Renal cortical epithelial cell (primary cell): ENCODE data around the gene TMEM254. TPM values are rescaled to one million over a fixed set of nuclear protein-coding genes. Genes with fewer than 3 reads are reported as not detected.
"Not testable (repeated sequence)": the region's sequence is repeated elsewhere in the genome, so short reads cannot be mapped to it uniquely, and the experiment has no call there.

Experiments
- DNase-seq: peaks from one replicate; pipeline ENCODE4 v3.0.0-alpha.2; 2011; ENCODE audit warnings: low read depth
- total RNA-seq: library from RNA; depleted of rRNA; stranded (reverse); fragments of >200 nt; gene quantifications from 2 replicates; pipeline ENCODE4 v1.2.3, GENCODE V29; 2014

Gene TMEM254, protein sequence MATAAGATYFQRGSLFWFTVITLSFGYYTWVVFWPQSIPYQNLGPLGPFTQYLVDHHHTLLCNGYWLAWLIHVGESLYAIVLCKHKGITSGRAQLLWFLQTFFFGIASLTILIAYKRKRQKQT
- total RNA-seq: 4.9 and 12.1 TPM in 2 replicates

DNA sequence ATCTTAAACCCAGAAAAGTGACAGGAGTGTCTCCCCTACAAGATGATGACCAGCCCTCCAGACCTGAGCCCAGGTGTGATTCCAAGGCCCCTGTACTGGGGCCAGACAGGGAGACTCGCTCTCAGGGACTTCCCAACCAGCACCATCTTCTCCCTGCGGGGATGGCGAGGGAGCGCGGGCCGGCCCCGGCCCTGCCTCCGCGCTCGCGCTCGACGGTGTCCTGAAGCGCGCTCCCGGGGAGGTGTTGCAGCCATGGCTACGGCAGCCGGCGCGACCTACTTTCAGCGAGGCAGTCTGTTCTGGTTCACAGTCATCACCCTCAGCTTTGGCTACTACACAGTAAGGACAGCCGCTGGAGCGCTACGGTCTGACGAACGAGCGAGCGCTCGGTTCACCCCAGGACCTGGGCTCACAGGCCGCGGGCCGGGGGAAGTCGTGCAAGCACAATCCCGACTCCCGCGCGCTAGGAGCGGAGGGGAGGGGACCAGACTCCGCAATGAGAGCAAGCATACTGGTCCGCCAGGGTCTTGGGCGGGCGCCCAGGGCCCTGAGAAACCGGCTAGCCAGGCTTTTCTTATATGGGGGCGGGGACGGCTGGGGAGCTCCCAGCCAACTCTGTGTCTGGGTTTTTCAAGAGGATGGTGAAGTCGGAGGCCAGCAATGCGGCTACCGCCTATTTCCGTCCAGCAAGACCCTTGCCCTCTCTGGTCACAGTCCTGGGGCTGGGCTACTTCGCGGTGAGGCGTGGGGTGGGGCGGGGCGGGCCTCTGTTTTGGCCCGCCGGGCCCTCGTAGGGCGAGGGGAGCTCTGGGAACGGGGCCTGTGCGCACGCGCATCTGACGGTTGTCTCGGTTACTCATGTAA, at the start of gene TMEM254:
Gene TMEM254 (plus strand): TSS at position 218 of the 864 bp plus-strand sequence. CDS start 35 bp downstream, at position 253.
- DNase-seq: peak; percentile 79

DNA sequence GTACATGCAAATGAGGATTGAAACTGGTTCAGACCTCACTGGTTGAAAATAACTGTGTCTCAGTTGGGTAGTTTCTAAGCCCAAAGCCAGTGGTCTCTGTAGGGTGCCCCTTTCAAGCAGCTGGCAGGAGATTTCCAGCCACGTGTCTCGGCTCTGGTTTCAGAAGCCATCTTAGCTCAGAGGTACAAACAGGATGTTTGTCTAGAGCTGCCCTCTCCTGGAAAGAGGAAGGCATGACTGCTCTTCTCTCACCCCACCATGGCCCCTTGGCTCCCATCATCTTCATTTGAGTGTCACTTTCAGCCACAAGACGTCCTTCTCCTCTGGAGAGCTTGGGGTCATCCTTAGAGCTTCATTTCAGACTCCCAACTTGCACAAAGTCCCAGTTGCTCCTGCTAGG, 49.3 kb upstream of the TMEM254 start:
- DNase-seq: not testable (repeated sequence)

DNA sequence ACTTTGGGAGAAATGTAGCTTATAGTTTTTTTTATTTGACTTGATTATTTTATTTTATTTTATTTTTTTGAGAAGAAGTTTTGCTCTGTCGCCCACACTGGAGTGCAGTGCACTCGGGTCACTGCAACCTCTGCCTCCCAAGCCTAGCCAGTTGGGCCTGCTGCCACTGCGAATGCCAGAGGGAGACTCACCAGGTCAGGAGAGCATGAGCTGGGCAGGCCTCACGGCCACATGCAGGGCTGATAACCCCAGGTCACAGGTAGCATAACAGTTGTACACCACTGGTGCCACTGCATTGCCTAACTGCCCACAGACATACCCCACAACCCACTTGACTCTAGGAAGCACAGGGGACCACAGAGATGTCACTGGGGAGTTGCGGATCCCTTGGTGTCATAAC, 48.6 kb upstream of the TMEM254 start:
- DNase-seq: not testable (repeated sequence)

DNA sequence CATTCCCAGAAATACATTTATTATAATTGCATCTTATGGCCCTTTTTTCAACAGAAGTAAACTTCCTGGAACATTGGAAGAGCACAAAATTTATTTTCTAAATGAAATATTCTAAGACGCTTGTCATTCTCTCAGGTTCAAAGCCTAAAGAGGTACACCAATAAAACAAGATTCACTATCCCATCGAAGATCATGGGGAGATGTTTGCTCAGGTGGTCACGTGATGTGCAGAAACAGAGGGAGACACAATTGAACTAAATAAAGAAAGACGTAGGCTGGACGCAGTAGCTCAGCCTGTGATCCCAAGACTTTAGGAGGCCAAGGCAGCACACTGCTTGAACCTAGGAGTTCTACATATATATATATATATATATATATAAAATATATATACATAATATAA, 46.0 kb upstream of the TMEM254 start:
- DNase-seq: no peak

DNA sequence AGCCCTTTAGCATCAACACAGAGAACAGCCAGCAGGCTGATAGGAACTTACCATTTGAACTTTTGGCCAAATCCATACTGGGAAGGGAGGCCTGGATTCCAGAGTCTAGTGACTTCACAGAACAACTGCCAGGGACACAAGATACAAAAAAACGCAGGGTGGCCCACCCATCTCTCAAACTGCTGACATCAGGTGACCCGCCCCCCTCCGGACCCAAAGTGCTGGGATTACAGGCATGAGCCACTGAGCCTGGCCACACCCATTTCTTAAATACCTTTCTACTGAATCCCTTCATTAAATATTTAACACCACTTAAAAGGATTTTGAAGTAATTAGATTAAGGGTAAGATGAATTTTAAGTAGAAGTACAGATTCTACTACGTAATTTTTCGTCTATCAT, 43.7 kb upstream of the TMEM254 start:
- not testable (repeated sequence) for DNase-seq

DNA sequence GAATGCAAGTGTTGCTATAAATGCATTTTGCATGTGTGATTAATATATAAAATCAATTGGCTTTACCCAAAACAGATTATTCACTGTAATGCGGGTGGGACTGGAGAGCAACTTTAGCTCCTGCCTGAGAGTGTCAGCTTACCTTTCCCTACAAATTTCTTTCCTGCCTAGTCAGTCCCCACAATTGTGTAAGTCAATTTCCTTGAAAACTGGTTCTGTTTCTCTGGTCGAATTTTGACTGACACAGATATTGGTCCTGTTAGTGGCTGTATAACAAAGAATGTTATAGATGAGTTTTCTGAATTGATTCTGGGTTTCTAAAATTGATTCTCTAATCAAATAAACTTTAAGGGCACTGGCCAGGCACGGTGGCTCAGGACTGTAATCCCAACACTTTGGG, 43.0 kb upstream of the TMEM254 start:
- not testable (repeated sequence) for DNase-seq

DNA sequence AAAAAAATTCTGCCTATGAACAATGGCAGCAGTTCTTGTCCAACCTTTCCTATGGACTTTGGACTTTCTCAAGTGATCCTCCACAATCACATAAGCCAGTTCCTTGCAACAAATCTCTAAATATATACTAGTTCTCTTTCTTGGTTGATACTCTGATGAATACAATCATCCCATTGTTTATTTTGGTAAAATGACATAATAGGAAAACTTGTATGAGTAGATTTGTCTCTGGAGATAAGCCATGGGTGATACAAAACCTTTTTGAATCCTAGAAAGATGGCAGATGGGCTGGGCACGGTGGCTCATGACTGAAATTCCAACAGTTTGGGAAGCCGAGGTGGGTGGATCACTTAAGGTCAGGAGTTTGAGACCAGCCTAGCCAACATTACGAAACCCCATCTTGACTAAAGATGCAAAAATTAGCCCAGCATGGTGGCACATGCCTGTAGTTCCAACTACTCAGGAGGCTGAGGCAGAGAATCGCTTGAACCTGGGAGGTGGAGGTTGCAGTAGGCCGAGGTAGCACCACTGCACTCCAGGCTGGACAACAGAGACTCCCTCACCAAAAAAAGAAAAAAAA, 41.5 kb upstream of the TMEM254 start:
- not testable (repeated sequence) for DNase-seq

DNA sequence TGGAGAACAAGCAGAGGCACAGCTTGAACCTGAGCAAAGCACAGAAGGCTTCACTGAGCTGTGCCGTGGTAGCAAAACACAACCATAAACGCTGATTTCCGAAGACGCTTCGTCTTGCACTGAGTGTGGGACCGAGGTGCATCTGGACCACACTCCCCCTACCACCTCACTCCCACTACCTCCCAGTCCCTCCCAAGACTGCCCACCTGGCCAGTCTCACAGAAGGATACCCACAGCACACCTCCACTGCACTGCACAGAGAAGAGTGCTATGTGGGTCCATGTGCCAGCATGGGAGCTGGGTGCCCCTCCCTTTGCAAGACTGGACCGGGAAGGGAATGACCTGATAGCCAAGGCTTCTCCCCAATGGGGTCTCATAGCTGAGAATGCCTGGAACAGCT, 40.2 kb upstream of the TMEM254 start:
- not testable (repeated sequence) for DNase-seq

DNA sequence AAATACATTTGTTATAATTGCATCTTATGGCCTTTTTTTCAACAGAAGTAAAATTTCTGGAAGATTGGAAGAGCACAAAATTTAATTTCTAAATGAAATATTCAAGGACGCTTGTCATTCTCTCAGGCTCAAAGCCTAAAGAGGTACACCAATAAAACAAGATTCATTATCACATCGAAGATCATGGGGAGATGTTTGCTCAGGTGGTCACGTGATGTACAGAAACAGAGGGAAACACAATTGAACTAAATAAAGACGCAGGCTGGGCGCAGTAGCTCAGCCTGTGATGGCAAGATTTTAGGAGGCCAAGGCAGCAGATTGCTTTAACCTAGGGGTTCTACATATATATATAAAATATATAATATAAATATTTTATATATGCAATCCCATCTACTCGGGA, 37.3 kb upstream of the TMEM254 start:
- DNase-seq: no peak

DNA sequence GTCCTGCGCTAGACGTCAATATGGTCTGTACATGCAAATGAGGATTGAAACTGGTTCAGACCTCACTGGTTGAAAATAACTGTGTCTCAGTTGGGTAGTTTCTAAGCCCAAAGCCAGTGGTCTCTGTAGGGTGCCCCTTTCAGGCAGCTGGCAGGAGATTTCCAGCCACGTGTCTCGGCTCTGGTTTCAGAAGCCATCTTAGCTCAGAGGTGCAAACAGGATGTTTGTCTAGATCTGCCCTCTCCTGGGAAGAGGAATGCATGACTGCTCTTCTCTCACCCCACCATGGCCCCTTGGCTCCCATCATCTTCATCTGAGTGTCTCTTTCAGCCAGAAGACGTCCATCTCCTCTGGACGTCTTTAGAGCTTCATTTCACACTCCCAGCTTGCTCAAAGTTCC, 33.5 kb upstream of the TMEM254 start:
- not testable (repeated sequence) for DNase-seq

DNA sequence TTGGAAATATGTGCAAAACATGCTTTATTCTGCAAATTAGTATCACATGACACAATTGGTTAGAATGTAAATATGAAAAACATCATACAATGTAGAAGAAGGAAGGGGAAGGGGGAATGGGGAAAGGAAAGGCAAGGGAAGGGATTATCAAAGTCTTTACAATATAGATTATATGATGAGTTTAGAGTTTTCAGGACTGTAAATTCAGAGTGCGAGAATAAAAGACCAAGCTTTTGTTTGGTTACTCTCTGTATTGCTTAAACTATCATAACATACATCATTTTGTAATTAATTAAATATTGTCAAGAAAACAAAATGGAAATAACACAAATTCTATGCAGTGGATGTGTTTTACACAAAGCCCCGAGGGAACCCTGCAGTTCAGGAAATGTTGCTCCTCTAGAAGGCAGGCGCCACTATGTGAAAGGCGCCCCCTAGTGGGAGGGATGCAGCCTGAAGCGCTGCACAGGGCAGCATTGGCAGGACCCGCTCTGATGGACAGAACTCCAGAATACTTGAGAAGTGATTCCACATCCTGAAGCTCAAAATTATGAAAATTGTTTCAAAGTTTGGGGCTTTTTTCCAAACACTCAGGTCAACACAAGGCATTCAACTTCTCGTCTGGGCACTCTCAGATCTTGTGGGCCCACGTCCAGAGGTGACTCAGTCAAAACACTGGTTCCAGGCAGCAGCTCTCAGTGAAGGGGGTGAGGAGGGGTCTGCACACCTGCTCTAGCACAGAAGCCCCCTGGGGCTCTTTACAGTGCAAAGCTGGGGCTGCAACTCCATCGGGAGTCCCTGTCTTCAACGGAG, 31.6 kb upstream of the TMEM254 start:
- DNase-seq: peak; percentile 38

DNA sequence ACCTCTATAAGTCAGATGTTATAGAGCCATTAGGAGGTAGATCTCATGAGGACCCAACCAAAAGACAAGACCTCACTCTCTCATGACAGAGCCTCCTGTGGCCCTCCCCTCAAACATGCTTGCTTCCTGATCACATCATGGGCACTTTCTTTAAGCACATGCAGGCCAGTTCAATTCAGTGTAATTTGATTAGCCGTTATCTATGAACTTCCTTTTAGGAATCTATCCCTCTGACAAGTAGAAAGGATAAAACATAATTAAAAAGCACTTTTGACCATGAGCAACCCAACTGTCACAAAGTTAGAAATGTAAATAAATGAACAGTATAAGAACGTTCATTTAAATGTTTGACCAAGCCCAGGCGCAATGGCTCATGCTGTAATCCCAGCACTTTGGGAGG, 27.7 kb upstream of the TMEM254 start:
- DNase-seq: no peak

DNA sequence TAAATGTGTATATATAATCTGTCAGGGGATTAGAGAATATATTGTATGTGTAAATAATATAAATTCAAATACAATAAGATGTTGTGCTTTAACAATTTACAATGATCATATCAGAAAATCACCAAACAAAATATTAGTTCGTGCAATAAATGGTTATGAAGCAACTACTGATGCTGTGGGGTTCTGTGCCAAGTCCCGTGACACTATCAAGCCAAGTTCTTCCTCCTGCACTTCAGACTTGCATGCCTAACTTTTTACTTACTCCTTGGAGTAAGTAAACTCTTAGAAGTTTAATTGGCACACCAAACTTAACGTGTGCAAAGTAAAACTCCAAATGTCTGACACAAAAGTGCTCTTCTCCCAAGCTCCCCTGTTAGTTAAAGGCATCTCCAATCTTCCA, 26.5 kb upstream of the TMEM254 start:
- no peak for DNase-seq

DNA sequence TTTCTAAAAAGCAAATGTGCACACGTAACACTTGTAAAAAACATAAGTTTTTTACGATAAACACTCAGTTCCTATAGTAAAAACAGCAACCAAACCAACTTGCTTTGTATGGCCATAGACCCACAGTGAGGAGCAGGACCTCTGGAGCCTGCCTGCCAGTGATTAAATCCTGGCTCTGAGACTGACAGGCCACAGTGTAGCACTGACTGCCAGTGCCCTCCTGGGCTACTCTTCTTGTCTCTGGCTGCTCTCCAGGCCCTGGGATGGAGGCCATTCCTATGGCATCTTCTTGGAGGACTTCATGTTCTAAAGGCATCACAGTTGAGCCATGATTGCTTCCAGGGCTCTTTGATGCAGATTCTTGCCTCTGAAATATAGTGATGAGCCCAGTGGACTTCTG, 22.7 kb upstream of the TMEM254 start:
- no peak for DNase-seq

DNA sequence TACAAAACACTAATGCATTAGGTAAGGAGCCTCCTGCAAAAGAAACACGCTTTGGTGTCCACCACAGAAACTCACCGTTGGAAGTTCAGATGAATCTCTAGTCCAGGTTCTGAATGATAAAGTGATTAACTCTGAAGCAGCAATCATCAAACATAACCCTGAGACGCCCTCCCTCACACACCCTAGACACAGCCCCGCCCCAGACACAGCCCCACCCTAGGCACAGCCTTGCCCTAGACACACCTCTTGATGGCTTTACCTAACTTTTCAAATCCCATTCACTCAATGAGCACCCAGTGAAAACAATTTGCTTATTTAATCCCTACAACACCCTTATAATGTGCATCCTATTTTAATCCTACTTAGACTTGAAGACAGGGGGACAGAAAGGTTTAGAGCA, 21.3 kb upstream of the TMEM254 start:
- no peak for DNase-seq

DNA sequence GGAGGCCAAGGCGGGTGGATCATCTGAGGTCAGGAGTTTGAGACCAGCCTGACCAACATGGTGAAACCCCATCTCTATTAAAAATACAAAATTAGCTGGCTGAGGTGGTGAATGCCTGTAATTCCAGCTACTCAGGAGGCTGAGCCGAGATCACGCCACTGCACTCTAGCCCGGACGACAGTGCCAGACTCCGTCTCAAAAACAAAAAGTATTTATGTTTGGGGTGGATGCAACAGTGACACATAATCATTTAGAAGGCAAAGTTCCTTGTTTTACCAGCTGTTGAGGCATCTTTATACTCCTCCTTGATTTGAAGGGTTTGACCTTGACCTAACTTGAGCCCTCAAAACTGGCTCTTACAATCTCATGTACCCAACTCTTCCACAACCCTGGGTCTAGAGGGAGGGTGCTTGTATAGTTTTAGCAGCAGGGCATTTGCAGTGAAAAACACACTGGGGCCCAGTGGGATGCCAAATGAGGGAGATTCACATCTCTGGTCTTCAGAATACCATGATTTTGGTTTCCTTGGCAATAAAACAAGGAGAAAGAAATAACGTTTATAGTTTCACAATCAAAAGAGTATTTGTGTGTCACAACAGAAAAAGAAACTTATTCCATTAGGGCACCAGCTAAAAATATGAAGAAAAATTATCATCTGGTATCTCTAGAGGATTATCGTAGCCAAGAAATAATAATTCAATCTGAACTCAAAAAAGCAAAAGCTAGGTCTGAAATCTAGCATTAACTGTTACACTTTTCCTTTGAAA, 14.2 kb upstream of the TMEM254 start:
- no peak for DNase-seq

DNA sequence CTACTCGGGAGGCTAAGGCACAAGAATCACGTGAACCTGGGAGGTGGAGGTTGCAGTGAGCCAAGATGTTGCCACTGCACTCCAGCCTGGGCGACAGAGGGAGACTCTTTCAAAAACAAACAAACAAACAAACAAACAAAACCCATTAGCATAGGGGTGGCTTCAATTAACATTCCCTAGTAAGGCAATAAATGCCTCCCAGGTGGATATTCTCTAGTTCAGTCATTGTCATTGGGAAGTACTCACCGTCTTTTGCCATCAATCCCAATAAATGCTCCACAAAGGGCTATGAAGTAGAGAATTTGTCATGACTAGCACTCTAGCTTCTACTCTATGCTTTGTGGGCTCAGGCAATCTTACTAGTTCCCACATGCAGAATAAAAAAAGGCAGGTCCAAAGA, 11.7 kb upstream of the TMEM254 start:
- no peak for DNase-seq

DNA sequence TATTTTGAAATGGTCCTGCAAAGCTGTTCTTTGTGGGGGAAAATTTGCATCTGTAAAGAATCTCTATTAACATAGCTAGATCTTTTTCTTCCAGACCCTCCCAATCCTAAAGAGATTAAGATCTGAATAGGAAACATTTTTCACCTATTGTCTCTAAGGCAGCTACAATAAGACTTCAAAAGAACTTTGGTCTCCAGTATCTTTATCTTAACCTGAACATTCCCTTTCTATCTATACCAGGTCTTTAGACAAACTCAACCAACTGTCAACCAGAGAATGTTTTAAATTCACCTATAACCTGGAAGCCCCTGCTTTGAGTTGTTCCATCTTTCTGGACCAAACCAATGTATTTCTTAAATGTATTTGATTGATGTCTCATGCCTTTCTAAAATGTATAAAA, 10.6 kb upstream of the TMEM254 start:
- DNase-seq: not testable (repeated sequence)

DNA sequence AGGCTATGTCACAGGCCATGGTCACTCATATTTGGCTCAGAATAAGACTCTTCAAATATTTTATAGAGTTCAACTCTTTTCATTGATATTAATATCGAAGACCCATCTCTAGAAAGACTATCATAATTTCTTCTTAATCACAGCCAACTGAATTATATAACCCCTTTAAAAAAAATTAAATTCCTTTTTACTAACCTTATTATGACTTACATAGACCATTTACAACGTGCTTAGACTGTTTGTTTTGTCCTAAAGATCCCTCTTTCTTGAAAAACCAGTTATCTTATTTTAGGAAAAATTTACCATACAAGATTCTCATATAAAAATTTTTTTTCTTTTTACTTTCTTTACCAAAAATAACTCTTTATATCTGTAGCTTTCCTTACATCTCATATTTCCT, 10.2 kb upstream of the TMEM254 start:
- no peak for DNase-seq

DNA sequence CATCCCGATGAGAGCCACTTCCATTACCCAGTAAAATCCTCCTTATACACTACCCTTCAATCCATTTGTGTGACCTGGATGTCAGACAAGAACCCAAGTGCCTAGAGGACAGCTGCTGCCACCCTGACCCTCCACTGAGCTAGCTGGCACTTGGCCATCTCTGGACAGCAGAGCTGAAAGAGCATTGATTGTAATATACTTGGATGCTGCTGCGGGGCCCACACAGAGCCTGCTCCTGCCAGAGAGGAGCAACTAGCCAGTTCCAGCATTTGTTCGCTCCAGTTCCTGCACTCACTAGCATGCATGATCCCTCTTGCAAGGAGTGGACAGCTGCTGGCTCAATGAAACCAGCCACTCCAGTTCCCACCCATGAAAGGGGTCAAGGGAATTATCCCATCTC, 8.4 kb upstream of the TMEM254 start:
- DNase-seq: no peak

DNA sequence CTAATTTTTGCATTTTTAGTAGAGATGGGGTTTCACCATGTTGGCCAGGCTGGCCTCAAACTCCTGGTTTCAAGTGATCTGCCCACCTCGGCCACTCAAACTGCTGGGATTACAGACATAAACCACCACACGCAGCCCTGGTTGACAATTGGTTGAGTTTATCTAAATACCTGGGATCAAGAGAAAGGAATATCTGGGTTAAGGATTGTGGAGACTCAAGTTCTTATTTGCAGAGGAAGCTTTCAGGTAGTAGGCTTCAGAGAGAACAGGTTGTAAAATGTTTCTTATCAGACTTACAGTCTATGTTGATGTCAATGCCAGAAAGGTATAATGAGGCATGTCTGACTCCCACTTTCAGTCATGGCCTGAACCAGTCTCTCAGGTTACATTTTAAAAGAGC, 5.9 kb upstream of the TMEM254 start:
- no peak for DNase-seq

DNA sequence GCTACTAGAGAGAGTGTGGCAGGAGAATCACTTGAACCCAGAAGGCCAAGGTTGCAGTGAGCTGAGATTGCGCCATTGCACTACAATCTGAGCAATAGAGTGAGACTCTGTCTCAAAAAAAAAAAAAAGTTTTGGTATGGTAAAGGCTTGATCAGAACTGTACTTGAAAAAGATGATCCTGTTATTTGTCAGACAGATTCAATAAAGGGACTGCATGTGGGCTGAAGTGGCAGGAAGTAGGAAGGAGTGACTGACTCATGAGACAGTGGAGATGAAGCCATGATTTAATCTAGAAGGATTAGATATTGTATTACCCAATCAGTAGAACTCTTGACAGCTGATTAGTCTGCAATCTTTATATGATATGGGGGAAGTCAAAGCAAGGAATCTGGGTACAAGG, 2.7 kb upstream of the TMEM254 start:
- DNase-seq: no peak
